ENCODE results near the gene SLC44A2.
A peak's percentile ranks its signal among the peaks of the same experiment; 100 is the strongest.

SLC44A2 gene

GRCh38 chr19:10625003-10625761 is at the start of gene SLC44A2:
SLC44A2 (plus strand) TSS chr19:10625553; CDS start chr19:10625634, 81 bp downstream.
- peak within 1 kb of the TSS; percentile 55 for H3K4me3 ChIP-seq (ENCODE audit: low read depth, low read length)
- no peak for TF ChIP-seq CTCF (IDR thresholded peaks at IDR 0.05; ENCODE audit: low read depth, low read length, missing control alignments)
- in situ Hi-C loops (cut with HindIII; ENCODE audit: low sequenced_read_pairs) = no loop called here
- no peak for DNase-seq (ENCODE audit: low read depth)

GRCh38 chr19:10577951-10578350 is 47.4 kb upstream of the SLC44A2 start:
- no peak for DNase-seq (ENCODE audit: low read depth)
- no peak for TF ChIP-seq CTCF (IDR thresholded peaks at IDR 0.05; ENCODE audit: low read depth, low read length, missing control alignments)
- no peak overlapping the region for H3K4me3 ChIP-seq (ENCODE audit: low read depth, low read length)
- in situ Hi-C loops (cut with HindIII; ENCODE audit: low sequenced_read_pairs) = loop anchor here (5.0 kb wide), 1 partner anchor 69 kb away; no protein-coding TSS in a partner anchor

GRCh38 chr19:10580979-10581631 is 44.2 kb upstream of the SLC44A2 start:
- peak; percentile 99 for TF ChIP-seq CTCF (IDR thresholded peaks at IDR 0.05; ENCODE audit: low read depth, low read length, missing control alignments)
- in situ Hi-C loops (cut with HindIII; ENCODE audit: low sequenced_read_pairs) = no loop called here
- DNase-seq (ENCODE audit: low read depth) = peak; percentile 87
- H3K4me3 ChIP-seq (ENCODE audit: low read depth, low read length) = no peak overlapping the region

GRCh38 chr19:10582091-10582490 is 43.3 kb upstream of the SLC44A2 start:
- in situ Hi-C loops (cut with HindIII; ENCODE audit: low sequenced_read_pairs) = no loop called here
- H3K4me3 ChIP-seq (ENCODE audit: low read depth, low read length) = no peak overlapping the region
- TF ChIP-seq CTCF (IDR thresholded peaks at IDR 0.05; ENCODE audit: low read depth, low read length, missing control alignments) = no peak
- no peak for DNase-seq (ENCODE audit: low read depth)

- no peak for TF ChIP-seq CTCF (IDR thresholded peaks at IDR 0.05; ENCODE audit: low read depth, low read length, missing control alignments)
- in situ Hi-C loops (cut with HindIII; ENCODE audit: low sequenced_read_pairs) = no loop called here
- no peak overlapping the region for H3K4me3 ChIP-seq (ENCODE audit: low read depth, low read length)
- no peak for DNase-seq (ENCODE audit: low read depth)
Measured at GRCh38 chr19:10583036-10583776, 42.1 kb upstream of the SLC44A2 start.

- DNase-seq (ENCODE audit: low read depth) = no peak
- no peak overlapping the region for H3K4me3 ChIP-seq (ENCODE audit: low read depth, low read length)
- no peak for TF ChIP-seq CTCF (IDR thresholded peaks at IDR 0.05; ENCODE audit: low read depth, low read length, missing control alignments)
- in situ Hi-C loops (cut with HindIII; ENCODE audit: low sequenced_read_pairs) = no loop called here
Measured at GRCh38 chr19:10586396-10586795, 39.0 kb upstream of the SLC44A2 start.
